Measurements from ENCODE around the gene BCAS1. TPM values are rescaled to one million over a fixed set of nuclear protein-coding genes. Genes with fewer than 3 reads are reported as not detected.
A peak's percentile ranks its signal among the peaks of the same experiment; 100 is the strongest.
"Not testable (repeated sequence)": the region's sequence is repeated elsewhere in the genome, so short reads cannot be mapped to it uniquely, and the experiment has no call there.

The BCAS1 gene
- total RNA-seq, 4 donors from 2014 or later, result 0.29 to 0.83 TPM; not detected in 2

- Histone ChIP-seq H3K36me3 (no peaks in the 10 kb centered on the region), H3K4me3 (no peak overlapping the region), H3K27ac (peak overlapping the region; percentile 66 to 79), H3K4me1 (peaks cover 0 to 5% of the 10 kb centered on the region in 2 donors), H3K27me3 (no peaks in the 10 kb centered on the region), H3K9me3 (no peaks in the 10 kb centered on the region)
- TF ChIP-seq POLR2A (IDR thresholded peaks at IDR 0.05), result no peak
- TF ChIP-seq CTCF (IDR thresholded peaks at IDR 0.05), result no peak
- intact Hi-C loops (cut with DNase I; ENCODE audit: low total_unique reads), result no loop called here
- DNase-seq, result no peak
These were observed 134.9 kb downstream of the BCAS1 start for GRCh38 chr20:53935344-53936084.

DNA sequence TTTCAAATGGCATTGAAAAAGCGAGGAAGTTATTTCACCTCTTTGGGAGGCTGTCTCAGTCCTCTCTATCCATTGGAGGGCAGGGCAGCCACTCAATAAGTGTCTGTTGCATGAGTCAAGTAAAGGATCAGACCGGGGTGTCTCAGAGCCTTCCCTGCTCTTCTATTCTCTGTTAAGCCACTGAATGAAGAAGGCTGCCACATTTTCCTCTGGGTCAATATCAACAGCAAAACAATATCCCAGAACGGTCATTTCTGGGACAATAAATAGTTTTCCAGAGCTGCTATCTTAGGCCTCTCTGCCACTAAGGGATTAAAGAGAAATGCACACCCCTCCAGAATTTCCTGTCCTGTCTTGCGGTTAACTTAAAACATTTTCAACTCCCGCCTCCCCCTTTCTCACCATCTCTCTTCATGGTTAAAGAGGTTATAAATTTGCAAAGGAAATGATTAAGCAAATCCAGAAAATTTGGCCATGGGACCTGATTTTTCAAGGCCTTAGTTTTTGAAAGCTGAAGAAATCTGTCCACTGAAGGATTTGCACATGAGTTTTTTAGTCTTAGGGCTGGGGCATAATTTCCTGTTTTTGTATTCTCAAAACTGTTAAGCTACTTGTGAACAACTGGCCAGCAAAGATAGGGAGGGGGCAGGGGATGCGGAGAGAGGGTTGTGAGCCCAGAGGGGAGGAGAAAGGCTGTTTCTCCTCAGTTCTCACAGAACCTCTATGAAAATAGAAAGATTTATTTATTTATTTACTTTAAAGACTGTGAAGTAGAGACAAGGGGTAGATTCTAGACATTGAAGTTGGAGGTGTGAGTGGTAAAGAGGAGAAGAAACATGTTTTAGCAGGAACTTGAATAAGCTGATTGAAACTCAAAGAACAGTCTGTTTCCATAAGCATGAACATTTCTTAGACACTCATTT, 135.7 kb downstream of the BCAS1 start:
- TF ChIP-seq CTCF (IDR thresholded peaks at IDR 0.05), result no peak
- no peak for TF ChIP-seq POLR2A (IDR thresholded peaks at IDR 0.05)
- intact Hi-C loops (cut with DNase I; ENCODE audit: low total_unique reads), result no loop called here
- Histone ChIP-seq H3K27me3 (no peaks in the 10 kb centered on the region), H3K9me3 (no peaks in the 10 kb centered on the region), H3K36me3 (no peaks in the 10 kb centered on the region), H3K4me1 (no peaks in the 10 kb centered on the region), H3K27ac (peak overlapping the region; percentile 66 to 79), H3K4me3 (no peak overlapping the region)
- DNase-seq, result peak in 1 of 2 donors; percentile 58

DNA sequence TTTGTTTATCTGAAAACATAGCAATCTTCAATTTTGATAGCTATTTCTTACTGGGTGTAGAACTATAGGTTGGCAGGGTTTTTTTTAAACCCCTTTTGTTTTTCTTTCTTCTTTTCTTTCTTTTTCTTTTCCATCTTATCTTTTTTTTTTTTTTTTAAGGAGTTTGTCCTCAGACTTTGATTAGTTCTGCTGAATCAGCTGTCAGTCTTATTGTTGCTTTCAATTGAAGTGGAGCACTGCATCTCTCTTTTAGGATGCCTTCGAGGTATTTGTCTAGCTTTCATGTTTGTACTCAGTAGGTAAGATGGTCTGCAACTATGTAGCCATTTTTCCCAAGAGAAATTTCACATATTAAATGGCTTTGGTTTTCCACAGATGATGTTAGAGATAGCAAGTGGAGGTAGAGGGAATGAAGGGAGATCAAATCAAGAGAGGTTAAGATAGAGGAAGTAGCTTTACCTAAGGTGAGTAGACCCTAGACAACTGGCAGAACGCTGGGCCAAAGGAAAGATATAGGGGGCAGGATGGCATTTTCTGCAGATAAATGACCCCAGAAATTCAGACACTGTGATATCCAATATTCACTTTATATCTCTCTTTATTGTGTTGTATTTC, 137.1 kb downstream of the BCAS1 start:
- Histone ChIP-seq H3K9me3 (no peaks in the 10 kb centered on the region), H3K36me3 (no peaks in the 10 kb centered on the region), H3K4me1 (no peaks in the 10 kb centered on the region), H3K4me3 (no peak overlapping the region), H3K27me3 (no peaks in the 10 kb centered on the region), H3K27ac (peak overlapping the region in 1 of 2 donors; percentile 79)
- TF ChIP-seq POLR2A (IDR thresholded peaks at IDR 0.05) (no peak), CTCF (IDR thresholded peaks at IDR 0.05) (no peak)
- intact Hi-C loops (cut with DNase I; ENCODE audit: low total_unique reads), result no loop called here
- DNase-seq, result no peak

- H3K4me3 ChIP-seq; intact Hi-C loops (cut with DNase I; ENCODE audit: low total_unique reads); H3K4me1 ChIP-seq; H3K9me3 ChIP-seq; DNase-seq; H3K27me3 ChIP-seq; H3K27ac ChIP-seq; H3K36me3 ChIP-seq: not testable (repeated sequence)
These were observed 137.7 kb downstream of the BCAS1 start for GRCh38 chr20:53932655-53933192.

DNA sequence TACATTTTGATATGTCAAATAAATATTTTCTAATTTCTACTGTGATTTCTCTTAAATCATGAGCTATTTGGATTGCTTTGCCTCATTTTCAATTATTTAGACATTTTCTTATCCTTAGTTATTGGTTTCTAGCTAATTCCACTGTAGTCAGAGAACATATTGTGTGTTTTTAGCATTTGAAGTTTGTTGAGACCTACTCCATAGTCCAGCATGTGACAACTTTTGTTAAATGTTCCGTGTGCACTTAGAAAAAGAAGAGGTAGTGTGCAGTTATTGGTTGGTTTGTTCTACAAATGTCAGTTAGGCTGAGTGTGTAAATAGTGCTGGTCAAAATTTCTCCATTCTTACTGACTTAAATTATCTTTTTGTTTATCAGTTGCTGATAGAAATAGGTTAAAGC, 138.8 kb downstream of the BCAS1 start:
- no peaks in the 10 kb centered on the region for H3K9me3 ChIP-seq
- TF ChIP-seq POLR2A (IDR thresholded peaks at IDR 0.05) (no peak), CTCF (IDR thresholded peaks at IDR 0.05) (no peak)
- no peak for DNase-seq
- no peak overlapping the region for H3K4me3 ChIP-seq
- no peak overlapping the region for H3K27ac ChIP-seq
- no peaks in the 10 kb centered on the region for H3K27me3 ChIP-seq
- no peaks in the 10 kb centered on the region for H3K4me1 ChIP-seq
- no peaks in the 10 kb centered on the region for H3K36me3 ChIP-seq
- intact Hi-C loops (cut with DNase I; ENCODE audit: low total_unique reads), result no loop called here
